NCI-H2196 (cell line): Measurements from ENCODE around the gene C1orf232.
A peak's percentile ranks its signal among the peaks of the same experiment; 100 is the strongest.

Experiments used
- DNase-seq: peaks from one replicate; lab custom pipeline; 2025; ENCODE audit not compliant: unreplicated experiment; lab: John Stamatoyannopoulos, UW

Gene C1orf232

GRCh38 chr1:26168410-26169197 lies at the start of gene C1orf232:
Gene C1orf232 (minus strand): TSS chr1:26168963. CDS start chr1:26168499, 464 bp downstream.
- peak; percentile 78 for DNase-seq

GRCh38 chr1:26215246-26215645 lies 46.5 kb upstream of the C1orf232 start:
- no peak for DNase-seq

GRCh38 chr1:26213335-26213905 lies 44.7 kb upstream of the C1orf232 start:
- no peak for DNase-seq

GRCh38 chr1:26212726-26213125 lies 44.0 kb upstream of the C1orf232 start:
- DNase-seq: no peak

GRCh38 chr1:26210147-26210870 lies 41.5 kb upstream of the C1orf232 start:
- DNase-seq: no peak

- no peak for DNase-seq
Observed at GRCh38 chr1:26203642-26204318, 35.0 kb upstream of the C1orf232 start.

GRCh38 chr1:26200413-26200812 lies 31.6 kb upstream of the C1orf232 start:
- no peak for DNase-seq

- no peak for DNase-seq
Observed at GRCh38 chr1:26197813-26198212, 29.1 kb upstream of the C1orf232 start.

- no peak for DNase-seq
Observed at GRCh38 chr1:26197301-26197700, 28.5 kb upstream of the C1orf232 start.

- DNase-seq: no peak
Observed at GRCh38 chr1:26195805-26196204, 27.0 kb upstream of the C1orf232 start.

GRCh38 chr1:26191739-26192138 lies 23.0 kb upstream of the C1orf232 start:
- no peak for DNase-seq

- no peak for DNase-seq
Observed at GRCh38 chr1:26190373-26190987, 21.7 kb upstream of the C1orf232 start, which contains the start of gene CATSPER4. Gene CATSPER4 (plus strand): TSS chr1:26190602. CDS start chr1:26190628, 26 bp downstream.

GRCh38 chr1:26189751-26190275 lies 21.1 kb upstream of the C1orf232 start:
- DNase-seq: no peak

GRCh38 chr1:26189331-26189730 lies 20.6 kb upstream of the C1orf232 start:
- DNase-seq: no peak

- no peak for DNase-seq
Observed at GRCh38 chr1:26188477-26188876, 19.7 kb upstream of the C1orf232 start.

GRCh38 chr1:26187882-26188281 lies 19.1 kb upstream of the C1orf232 start:
- DNase-seq: no peak

- no peak for DNase-seq
Observed at GRCh38 chr1:26184883-26185282, 16.1 kb upstream of the C1orf232 start.

- no peak for DNase-seq
Observed at GRCh38 chr1:26184086-26184485, 15.3 kb upstream of the C1orf232 start.

GRCh38 chr1:26182383-26182696 lies 13.6 kb upstream of the C1orf232 start:
- no peak for DNase-seq

- no peak for DNase-seq
Observed at GRCh38 chr1:26181586-26182382, 13.0 kb upstream of the C1orf232 start.
